HTR-8/SVneo (cell line): Measurements from ENCODE around the gene TXLNA.
A peak's percentile ranks its signal among the peaks of the same experiment; 100 is the strongest.

Experiments
- DNase-seq: peaks from one replicate; pipeline ENCODE4 v3.0.0; 2011; ENCODE audit warnings: low spot score, mixed read lengths; ENCODE audit not compliant: insufficient read length
- FAIRE-seq: peaks from 2 replicates; lab custom pipeline; 2011; peaks lifted over from hg19 to GRCh38; lab: Jason Lieb, UNC

Gene TXLNA

DNA sequence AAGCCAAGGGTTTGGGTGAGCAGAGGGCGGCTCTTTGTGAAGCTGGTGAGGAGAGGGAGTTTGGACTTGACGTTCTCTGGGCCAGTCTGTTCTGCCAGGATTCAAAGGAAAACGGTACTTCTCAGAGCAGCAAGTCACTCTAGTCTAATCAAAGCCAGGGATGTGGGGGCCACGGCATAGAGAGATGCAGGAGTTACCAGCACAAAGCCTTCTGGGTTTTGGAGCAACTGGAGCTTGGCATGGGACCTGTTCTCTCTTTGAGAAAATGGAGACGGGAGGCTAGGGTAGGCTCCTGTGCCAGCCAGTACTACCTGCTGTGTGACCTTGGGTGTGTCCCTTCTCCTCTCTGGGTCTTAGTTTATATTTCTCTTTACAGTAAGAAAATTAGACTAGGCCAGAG is 2.1 kb downstream of the TXLNA start:
- FAIRE-seq (no peak), DNase-seq (no peak)

DNA sequence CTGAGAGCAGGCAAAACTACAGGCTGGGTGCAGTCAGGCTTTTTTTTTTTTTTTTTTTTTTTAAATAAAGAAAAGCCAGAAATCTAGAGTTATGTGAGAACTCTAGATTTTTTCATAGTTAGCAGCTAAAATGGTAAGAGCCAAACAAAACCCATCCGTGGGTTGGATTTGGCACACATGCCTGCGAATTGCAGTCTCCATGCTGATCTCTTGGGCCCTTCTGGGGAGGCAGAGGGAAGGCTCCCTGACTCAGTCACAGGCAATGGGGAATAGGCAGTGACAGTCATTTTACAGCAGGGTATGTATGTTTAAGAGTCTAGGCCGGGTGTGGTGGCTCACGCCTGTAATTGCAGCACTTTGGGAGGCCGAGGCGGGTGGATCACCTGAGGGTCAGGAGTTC is 2.6 kb downstream of the TXLNA start:
- no peak for DNase-seq
- FAIRE-seq, result no peak

DNA sequence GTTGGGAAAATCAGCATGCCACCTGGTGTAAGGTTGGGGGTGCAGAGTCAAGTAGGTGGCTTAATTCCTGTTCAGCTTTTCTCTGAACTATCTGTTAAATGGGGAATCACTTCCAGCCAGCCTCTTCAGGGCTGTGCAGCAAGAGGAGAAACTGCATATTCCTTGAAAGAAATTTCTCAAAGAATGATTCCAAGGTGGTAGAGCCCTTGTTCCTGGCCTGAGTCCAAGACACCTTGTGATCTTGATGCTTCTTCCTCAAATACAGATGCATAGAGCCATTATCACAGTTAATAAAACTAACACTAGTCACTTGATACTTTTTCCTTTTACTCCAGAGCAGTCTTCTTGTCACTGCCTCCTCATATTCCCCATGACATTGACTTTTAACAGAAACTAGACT is 5.2 kb downstream of the TXLNA start:
- no peak for DNase-seq
- FAIRE-seq, result no peak

DNA sequence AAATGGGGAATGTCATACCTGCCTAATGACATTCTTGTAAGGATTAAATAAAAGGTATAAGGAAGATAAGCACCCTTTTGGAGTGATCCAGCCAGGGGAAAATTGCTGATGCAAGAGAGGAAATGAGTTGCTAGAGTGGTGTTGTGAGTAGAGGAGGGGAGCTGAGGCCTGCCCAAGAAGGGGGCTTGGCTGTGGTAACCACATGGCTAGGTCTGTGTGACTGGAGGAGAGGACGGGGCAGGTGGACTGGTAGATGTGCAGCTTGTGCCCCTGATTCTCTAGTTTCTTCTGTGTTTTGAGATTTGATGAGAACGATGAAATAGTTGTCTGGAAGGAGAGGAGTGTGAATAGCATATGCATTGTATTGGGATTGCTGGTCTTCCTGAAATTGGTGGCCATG is 6.6 kb downstream of the TXLNA start:
- no peak for FAIRE-seq
- DNase-seq, result no peak

DNA sequence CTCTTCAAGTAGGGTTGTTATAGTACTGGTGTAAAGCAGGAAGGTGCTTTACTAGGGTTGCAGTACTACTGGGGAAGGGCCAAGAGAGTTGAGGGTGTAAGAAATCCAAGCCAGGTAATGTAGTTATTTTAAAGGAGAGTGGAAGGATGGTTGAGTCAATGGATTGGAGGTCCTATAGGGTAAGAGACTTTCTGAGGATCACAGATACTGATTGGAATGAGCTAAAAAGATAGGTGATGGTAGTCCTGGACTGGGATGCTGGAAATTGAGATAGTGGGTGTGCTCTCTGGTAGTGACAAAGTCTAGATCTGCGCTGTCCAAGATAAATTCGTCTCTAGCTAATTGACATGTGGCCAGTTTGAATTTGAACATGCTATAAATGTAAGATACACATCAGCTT is 7.0 kb downstream of the TXLNA start:
- no peak for DNase-seq
- no peak for FAIRE-seq

DNA sequence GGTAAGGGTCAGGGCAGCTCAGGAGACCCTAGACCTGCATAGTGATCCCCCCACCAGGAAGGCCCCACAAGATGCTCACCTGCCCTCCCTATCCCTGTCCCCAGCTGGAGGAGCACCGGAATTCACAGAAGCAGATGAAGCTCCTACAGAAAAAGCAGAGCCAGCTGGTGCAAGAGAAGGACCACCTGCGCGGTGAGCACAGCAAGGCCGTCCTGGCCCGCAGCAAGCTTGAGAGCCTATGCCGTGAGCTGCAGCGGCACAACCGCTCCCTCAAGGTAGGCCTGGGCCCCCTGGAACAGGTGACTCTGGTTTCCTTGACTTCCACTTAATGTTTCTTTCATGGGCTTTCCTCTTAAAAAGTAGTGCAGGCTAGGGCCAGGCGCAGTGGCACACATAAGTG is 8.4 kb downstream of the TXLNA start:
- DNase-seq, result no peak
- no peak for FAIRE-seq

DNA sequence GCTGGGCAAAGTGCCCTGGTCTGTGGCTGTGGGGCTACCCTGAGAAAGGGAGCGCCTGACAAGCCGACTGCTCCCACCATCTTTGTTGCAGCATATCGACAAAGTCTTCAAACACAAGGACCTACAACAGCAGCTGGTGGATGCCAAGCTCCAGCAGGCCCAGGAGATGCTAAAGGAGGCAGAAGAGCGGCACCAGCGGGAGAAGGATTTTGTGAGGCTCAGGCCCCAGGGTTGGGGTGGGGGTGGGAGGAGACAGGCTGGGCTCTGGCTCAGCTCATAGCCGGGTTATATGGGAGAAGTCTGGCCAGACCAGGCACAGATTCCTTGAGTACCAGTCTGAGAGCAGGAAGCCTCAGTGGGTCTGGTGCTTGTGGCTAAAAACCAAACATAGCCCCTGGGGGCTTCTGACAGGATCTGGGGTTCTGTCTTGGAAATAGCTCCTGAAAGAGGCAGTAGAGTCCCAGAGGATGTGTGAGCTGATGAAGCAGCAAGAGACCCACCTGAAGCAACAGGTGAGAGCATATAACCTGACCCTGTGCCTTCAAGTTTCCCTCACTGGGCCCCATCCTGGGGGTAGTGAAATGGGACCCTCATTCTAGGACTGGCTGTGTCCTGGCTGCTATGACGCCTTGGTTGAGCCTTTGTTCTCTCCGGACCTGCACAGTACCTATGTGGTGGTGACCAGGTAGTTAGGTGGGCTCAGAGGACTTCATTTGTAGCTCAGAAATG is 12.9 kb downstream of the TXLNA start:
- DNase-seq, result no peak
- FAIRE-seq, result no peak

DNA sequence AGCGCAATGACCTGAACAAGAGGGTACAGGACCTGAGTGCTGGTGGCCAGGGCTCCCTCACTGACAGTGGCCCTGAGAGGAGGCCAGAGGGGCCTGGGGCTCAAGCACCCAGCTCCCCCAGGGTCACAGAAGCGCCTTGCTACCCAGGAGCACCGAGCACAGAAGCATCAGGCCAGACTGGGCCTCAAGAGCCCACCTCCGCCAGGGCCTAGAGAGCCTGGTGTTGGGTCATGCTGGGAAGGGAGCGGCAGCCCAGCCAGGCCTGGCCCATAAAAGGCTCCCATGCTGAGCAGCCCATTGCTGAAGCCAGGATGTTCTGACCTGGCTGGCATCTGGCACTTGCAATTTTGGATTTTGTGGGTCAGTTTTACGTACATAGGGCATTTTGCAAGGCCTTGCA is 15.5 kb downstream of the TXLNA start:
- no peak for DNase-seq
- no peak for FAIRE-seq

DNA sequence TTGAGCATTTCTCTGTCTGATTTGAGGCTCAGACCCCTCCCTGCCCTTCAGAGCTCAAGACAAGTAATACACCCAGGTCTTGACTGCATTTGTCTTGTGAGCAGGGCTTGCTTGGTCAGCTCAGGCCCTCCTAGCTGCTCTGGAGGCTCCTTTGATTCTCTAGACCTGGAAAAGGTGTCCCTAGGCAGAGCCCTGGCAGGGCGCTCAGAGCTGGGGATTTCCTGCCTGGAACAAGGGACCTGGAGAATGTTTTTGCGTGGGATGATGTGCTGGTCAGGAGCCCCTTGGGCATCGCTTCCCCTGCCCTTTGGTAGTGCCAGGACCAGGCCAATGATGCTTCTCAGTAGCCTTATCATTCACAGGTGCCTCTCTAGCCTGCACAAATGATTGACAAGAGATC is 16.1 kb downstream of the TXLNA start:
- no peak for FAIRE-seq
- DNase-seq, result no peak

DNA sequence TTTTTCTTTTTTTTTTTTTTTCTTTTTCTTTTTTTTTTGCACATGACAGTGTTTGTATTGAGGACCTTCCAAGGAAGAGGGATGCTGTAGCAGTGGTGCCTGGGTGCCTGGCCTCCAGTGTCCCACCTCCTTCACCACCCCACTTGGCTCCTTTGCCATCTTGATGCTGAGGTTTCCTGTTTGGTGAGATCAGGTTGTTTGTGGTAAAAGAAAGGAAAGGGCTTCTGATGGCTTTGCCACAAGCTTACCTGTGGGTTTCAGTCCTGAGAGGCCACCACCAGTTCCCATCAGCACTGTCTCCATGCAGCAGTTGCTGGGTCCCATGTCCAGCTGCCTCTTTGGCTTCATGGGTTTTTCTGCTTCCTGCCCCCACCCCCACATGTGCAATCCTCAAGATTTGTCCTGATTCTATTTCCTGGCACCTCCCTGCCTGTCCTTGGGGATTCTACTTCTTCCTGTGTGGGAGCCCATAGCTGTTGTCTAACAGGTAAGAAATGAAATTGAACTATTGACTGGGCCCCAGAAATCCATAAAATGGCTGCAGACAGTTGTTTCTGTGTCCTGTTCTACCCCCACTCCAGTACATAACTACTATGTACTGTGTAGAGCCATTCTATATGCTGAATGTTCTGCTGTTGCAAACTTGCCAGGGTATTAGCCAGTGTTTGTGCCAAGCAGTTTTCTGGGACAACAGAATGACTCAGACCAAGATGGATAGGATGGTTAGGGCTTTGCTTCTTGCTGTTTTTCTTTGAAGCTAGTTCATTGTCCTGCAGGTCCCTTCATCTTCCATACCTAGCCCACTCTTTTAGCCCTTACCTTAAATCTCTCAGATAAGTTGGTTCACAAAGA is 16.7 kb downstream of the TXLNA start:
- no peak for FAIRE-seq

DNA sequence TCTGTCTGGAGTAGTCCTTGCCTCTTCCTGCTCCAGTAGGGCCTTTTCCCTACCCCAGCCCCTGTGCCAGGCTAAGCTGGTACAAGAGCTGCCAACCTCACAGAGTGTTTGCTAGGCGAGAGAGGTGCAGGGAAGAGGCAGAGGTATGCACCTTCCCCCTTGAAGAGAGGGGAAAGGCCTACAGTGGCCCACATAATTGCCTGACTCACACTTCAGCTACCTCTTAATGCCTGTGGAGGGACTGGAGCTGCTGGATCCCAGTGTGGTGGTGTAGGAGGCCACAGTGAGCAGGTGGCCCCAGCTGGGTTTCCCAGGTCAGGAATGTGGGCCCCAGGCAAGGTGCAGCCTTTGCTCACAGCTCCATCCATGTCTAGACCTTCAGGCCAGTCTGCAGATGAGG is 17.6 kb downstream of the TXLNA start:
- FAIRE-seq, result no peak
- no peak for DNase-seq

More for the DNA sequence above, 16.7 kb downstream of the TXLNA start:
- no peak for DNase-seq

DNA sequence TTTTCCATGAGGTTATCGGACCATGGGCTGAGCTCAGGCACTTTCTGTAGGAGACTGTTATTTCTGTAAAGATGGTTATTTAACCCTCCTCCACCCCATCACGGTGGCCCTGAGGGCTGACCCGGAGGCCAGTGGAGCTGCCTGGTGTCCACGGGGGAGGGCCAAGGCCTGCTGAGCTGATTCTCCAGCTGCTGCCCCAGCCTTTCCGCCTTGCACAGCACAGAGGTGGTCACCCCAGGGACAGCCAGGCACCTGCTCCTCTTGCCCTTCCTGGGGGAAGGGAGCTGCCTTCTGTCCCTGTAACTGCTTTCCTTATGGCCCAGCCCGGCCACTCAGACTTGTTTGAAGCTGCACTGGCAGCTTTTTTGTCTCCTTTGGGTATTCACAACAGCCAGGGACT is 18.4 kb downstream of the TXLNA start:
- DNase-seq (no peak), FAIRE-seq (no peak)

DNA sequence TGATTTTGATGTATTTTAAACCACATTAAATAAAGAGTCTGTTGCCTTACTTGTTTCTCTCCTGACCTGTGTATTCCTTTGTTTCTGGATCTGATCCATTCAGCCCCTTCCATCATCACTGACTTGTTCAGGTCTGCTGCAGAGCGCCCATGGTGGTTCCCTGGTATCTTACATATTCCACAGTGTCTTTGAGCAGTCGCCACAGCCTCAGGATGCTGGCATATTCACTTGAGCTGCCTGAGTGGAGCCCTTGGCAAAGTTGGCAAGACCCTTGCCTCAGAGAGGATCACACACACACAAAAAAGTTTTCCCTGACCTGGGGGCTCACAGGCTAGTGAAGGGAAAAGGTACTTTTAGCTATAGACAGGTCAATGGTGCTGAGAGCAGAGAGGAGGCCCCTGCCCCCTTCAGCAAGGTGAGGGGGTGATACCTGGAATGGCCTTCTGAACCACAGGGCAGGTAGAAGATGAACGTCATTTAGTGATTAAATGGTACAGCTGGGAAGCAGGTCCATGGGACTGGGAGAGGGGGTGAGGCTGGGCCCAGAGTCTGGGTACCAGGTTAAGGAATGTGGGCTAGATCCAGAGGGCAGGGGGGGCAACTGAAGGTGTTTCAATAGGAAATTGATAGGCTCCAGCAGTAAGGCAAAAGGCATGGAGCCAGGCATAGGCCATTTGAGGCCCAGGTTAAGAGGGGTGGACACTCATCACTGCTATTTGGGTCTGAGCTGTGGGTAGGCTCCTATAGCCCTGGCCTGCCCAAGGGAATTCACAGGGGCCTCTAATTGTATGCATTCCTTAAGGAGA is 19.0 kb downstream of the TXLNA start:
- DNase-seq, result no peak
- no peak for FAIRE-seq

DNA sequence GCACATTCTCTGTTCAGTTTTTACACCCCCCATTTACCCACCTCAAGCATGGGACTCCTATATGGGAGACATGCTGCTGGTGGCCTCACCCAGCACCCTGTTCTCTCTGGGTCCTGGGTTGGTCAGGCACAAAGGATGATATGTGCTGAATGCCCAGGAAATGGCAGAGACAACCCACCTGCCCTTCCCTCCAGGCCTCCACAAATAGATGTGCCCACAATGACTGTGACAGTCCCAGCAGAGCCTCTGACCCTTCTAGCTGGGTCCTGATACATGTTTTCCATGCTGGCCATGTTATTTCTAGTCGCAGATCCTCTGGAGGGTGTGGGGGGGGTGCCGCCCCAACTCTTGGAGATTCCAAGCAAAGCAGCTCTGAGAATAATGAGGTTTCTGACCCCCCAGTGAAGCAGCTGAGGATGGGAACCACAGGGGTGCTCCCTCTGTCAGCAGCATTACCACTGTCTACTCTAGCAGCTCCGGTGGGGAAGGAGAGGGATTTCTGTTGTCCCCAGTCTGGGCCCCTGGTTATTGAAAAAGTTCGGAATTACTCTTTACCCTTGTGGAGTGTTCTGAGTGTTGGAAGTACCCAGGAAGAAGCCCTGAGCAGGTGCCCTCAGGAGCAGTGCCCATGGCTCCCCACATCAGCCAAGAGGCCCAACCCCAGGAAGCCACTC is 19.7 kb downstream of the TXLNA start:
- FAIRE-seq, result no peak
- no peak for DNase-seq

DNA sequence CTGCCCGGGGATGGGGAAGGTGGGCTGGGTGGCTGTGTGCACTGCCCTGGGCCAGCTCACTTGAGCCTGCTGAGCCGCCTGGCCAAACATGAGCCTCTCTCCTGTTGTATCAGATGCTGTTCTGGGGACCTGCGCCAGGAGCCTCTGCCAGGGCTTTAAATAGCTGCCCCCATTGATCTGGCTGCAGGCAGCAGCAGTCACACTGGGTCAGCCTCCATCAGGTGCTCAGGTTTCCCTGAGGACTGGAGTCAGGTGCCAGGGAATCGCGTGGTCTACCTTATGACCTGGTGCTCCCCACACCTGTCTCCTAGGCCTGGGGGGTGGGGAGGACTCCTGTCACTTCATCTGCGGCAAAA is 20.2 kb downstream of the TXLNA start:
- no peak for DNase-seq
- FAIRE-seq, result no peak

DNA sequence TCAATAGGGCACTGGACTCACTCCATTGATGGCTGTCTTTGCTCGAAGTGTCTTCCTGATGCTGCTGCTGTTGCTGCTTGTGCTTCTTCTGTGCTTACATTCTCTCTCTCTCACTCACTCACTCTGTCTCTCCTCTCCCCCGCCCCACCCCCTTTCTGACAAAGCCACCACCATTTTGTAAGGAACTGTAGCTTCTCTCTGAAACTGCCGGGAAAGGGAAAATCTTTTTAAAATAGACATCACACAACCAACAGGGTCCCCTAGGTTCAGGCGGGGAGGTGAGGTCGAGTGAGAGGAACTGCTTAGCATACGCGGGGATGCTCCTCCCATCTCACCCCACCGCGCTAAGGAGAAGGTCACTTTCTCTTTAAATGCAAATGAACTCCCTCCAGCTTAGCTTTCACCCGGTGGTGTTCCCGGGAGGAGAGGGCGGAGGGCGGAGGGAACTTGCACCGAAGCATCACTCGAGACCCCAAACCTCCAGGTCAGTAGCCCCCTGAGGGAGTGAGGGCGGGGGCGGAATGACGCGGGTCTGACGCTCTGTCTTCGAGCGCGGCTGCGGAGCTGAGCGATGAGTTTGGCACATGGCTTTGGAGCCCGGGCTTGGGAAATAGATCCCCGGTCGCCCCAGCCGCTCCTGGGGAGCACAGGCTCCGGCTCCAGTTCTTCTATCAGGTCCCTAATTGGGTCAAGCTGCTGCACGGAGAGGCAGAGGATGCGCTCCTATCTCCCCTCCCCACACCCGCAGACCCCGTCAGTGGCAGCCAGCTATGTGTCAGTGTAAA is 20.9 kb downstream of the TXLNA start, which contains the start of gene CCDC28B:
Gene CCDC28B, plus strand, starts transcription at position 370 of the 785 bp plus-strand sequence. CDS start 1,341 bp downstream, outside the sequence.
- FAIRE-seq, result peak; percentile 23
- DNase-seq, result peak; percentile 71

DNA sequence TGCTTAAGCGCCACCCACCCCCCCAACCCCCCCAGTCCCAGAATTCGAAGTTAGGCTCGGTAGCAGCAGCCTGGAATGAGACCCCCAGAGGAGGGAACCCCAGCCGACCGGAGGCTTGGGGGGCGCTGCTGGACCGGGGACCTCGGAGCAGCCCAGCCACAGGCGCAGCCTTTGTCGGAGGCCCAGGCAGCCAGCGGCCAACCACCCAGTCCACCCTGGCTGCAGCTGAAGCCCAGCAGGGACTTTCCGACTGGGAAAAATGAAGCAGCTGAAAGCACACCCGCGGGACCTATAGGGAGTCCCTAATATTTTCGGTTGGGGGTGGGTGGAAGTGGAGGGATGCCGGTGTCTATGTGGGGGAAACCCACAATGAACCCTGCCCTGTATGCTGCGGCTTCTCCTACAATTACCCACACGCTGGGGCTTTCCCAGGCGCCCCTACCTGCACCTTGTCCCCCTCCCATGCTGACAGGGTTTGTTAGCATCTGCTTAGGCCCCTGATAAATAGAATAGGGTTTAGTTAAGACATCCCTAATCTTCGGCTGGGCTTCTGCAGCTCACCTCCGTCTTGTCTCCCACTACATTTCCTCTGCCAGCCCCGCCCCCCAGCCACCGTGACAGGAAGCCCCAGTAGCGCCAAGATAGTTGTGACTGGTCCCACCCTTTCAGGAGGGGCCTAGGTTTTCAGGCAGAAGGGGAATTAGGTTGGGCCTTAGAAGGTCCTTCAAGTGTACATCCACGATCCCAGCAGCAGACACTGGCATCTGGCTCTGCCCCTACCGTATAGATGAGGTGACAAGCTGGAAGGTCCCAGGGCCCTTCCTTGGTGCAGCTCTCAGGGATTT is 21.8 kb downstream of the TXLNA start:
- peak; percentile 46 for DNase-seq
- FAIRE-seq, result no peak

DNA sequence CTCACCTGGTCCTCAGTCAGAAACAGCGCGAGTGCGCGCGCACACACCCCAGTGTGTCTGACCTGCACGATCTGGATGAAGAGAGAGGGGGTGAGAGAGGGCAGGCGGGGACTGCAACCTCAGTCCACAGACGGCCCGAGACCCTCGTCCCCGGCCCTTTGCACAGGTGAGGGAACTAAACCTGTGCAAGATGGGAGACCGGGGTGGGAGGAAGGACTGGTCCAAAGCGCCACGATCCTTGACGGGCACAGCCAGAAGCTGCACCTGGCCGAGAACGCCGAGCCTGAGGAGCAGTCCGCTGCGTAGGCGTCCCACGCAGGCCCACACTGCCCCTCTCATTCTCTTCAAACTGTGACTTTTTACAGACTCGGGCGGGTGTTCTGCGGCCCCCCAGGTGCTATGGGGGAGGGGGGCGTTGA is 25.5 kb downstream of the TXLNA start:
- FAIRE-seq (no peak), DNase-seq (no peak)
